Measurements from ENCODE around the gene IFNG-AS1.

Gene IFNG-AS1

GRCh38 chr12:67989184-67989920 is at the start of gene IFNG-AS1:
Gene IFNG-AS1 (plus strand): TSS chr12:67989447.
- no peak for DNase-seq (ENCODE audit: low read depth in 2 of 3, low spot score in 2 of 3)

- no peak for DNase-seq (ENCODE audit: low read depth in 2 of 3, low spot score in 2 of 3)
Observed at GRCh38 chr12:67939611-67940010, 49.6 kb upstream of the IFNG-AS1 start.

- DNase-seq (ENCODE audit: low read depth in 2 of 3, low spot score in 2 of 3) = no peak
Observed at GRCh38 chr12:67940780-67941243, 48.4 kb upstream of the IFNG-AS1 start.

GRCh38 chr12:67942724-67943123 is 46.5 kb upstream of the IFNG-AS1 start:
- DNase-seq (ENCODE audit: low read depth in 2 of 3, low spot score in 2 of 3) = no peak

GRCh38 chr12:67943141-67943892 is 45.9 kb upstream of the IFNG-AS1 start:
- DNase-seq (ENCODE audit: low read depth in 2 of 3, low spot score in 2 of 3) = peak in 1 of 3 experiments; percentile 7

- DNase-seq (ENCODE audit: low read depth in 2 of 3, low spot score in 2 of 3) = no peak
Observed at GRCh38 chr12:67944093-67944492, 45.2 kb upstream of the IFNG-AS1 start.

- no peak for DNase-seq (ENCODE audit: low read depth in 2 of 3, low spot score in 2 of 3)
Observed at GRCh38 chr12:67952787-67953186, 36.5 kb upstream of the IFNG-AS1 start.

- DNase-seq (ENCODE audit: low read depth in 2 of 3, low spot score in 2 of 3) = no peak
Observed at GRCh38 chr12:67957383-67957782, 31.9 kb upstream of the IFNG-AS1 start.

- DNase-seq (ENCODE audit: low read depth in 2 of 3, low spot score in 2 of 3) = no peak
Observed at GRCh38 chr12:67958187-67958586, 31.1 kb upstream of the IFNG-AS1 start.

- DNase-seq (ENCODE audit: low read depth in 2 of 3, low spot score in 2 of 3) = no peak
Observed at GRCh38 chr12:67964456-67964855, 24.8 kb upstream of the IFNG-AS1 start.

- DNase-seq (ENCODE audit: low read depth in 2 of 3, low spot score in 2 of 3) = no peak
Observed at GRCh38 chr12:67966560-67966959, 22.7 kb upstream of the IFNG-AS1 start.

- no peak for DNase-seq (ENCODE audit: low read depth in 2 of 3, low spot score in 2 of 3)
Observed at GRCh38 chr12:67968321-67968720, 20.9 kb upstream of the IFNG-AS1 start.

- no peak for DNase-seq (ENCODE audit: low read depth in 2 of 3, low spot score in 2 of 3)
Observed at GRCh38 chr12:67968725-67969124, 20.5 kb upstream of the IFNG-AS1 start.

- no peak for DNase-seq (ENCODE audit: low read depth in 2 of 3, low spot score in 2 of 3)
Observed at GRCh38 chr12:67969134-67969802, 20.0 kb upstream of the IFNG-AS1 start.

GRCh38 chr12:67977668-67978067 is 11.6 kb upstream of the IFNG-AS1 start:
- DNase-seq (ENCODE audit: low read depth in 2 of 3, low spot score in 2 of 3) = no peak

GRCh38 chr12:67980391-67980790 is 8.9 kb upstream of the IFNG-AS1 start:
- DNase-seq (ENCODE audit: low read depth in 2 of 3, low spot score in 2 of 3) = no peak

GRCh38 chr12:67981287-67982162 is 7.7 kb upstream of the IFNG-AS1 start:
- DNase-seq (ENCODE audit: low read depth in 2 of 3, low spot score in 2 of 3) = no peak

- DNase-seq (ENCODE audit: low read depth in 2 of 3, low spot score in 2 of 3) = no peak
Observed at GRCh38 chr12:67982164-67982563, 7.1 kb upstream of the IFNG-AS1 start.

GRCh38 chr12:67986632-67987031 is 2.6 kb upstream of the IFNG-AS1 start:
- DNase-seq (ENCODE audit: low read depth in 2 of 3, low spot score in 2 of 3) = no peak

GRCh38 chr12:67988601-67989021 is 636 bp upstream of the IFNG-AS1 start:
- no peak for DNase-seq (ENCODE audit: low read depth in 2 of 3, low spot score in 2 of 3)

GRCh38 chr12:67991158-67991557 is 1.9 kb downstream of the IFNG-AS1 start:
- peak in 1 of 3 experiments; percentile 7 for DNase-seq (ENCODE audit: low read depth in 2 of 3, low spot score in 2 of 3)
